Measurements from ENCODE around the gene FLYWCH1.

The FLYWCH1 gene

GRCh38 chr16:2987833-2988232, 76.1 kb downstream of the FLYWCH1 start:
- DNase-seq, result no peak

- DNase-seq, result no peak
Measured at GRCh38 chr16:2988590-2989099, 76.9 kb downstream of the FLYWCH1 start.

- no peak for DNase-seq
Measured at GRCh38 chr16:2990891-2991290, 79.2 kb downstream of the FLYWCH1 start.

GRCh38 chr16:2991566-2992261, 80.0 kb downstream of the FLYWCH1 start:
- DNase-seq, result no peak

GRCh38 chr16:2992383-2993081, 80.8 kb downstream of the FLYWCH1 start:
- DNase-seq, result no peak

GRCh38 chr16:2996298-2996697, 84.6 kb downstream of the FLYWCH1 start:
- DNase-seq, result no peak

GRCh38 chr16:2999929-3000328, 88.2 kb downstream of the FLYWCH1 start:
- DNase-seq, result no peak

- no peak for DNase-seq
Measured at GRCh38 chr16:3000540-3000939, 88.8 kb downstream of the FLYWCH1 start.

All from 8988T (cell line).